Measurements from ENCODE around the gene OR56B4. TPM values are rescaled to one million over a fixed set of nuclear protein-coding genes. Genes with fewer than 3 reads are reported as not detected.
"Not testable (repeated sequence)": the region's sequence is repeated elsewhere in the genome, so short reads cannot be mapped to it uniquely, and the experiment has no call there.

The OR56B4 gene
- polyA plus RNA-seq, 4 donors: 0.31 TPM; not detected in 3

- 39 to 60% (median 46%) methylated on average over 4 of the region's 4 CpGs for WGBS, 3 donors
- H3K9me3 ChIP-seq (ENCODE audit: control insufficient read depth in 2 of 2, insufficient read depth in 1 of 2, low read depth in 1 of 2, low read length in 1 of 2): no peaks in the 10 kb centered on the region
- FAIRE-seq: no peak
- H3K4me1 ChIP-seq (ENCODE audit: control insufficient read depth in 3 of 3, insufficient read depth in 2 of 3, low read depth in 1 of 3, low read length in 2 of 3): no peaks in the 10 kb centered on the region
- no peak for DNase-seq
- H3K4me3 ChIP-seq (ENCODE audit: low read depth in 1 of 3, low read length in 3 of 3): no peak overlapping the region
- H3K36me3 ChIP-seq (ENCODE audit: control insufficient read depth in 3 of 3, insufficient read depth in 2 of 3, low read depth in 1 of 3, low read length in 3 of 3): no peaks in the 10 kb centered on the region
- no peaks in the 10 kb centered on the region for H3K27me3 ChIP-seq (ENCODE audit: control insufficient read depth in 3 of 3, insufficient read depth in 3 of 3, low read length in 3 of 3)
- no peak overlapping the region for H3K27ac ChIP-seq (ENCODE audit: low read depth in 1 of 3, low read length in 2 of 3)
Measured at GRCh38 chr11:6127881-6128280, 20.4 kb downstream of the OR56B4 start.

- FAIRE-seq (no peak), DNase-seq (no peak)
- Histone ChIP-seq H3K4me3 (ENCODE audit: low read depth in 1 of 3, low read length in 3 of 3) (no peak overlapping the region), H3K4me1 (ENCODE audit: control insufficient read depth in 3 of 3, insufficient read depth in 2 of 3, low read depth in 1 of 3, low read length in 2 of 3) (no peaks in the 10 kb centered on the region), H3K9me3 (ENCODE audit: control insufficient read depth in 2 of 2, insufficient read depth in 1 of 2, low read depth in 1 of 2, low read length in 1 of 2) (no peaks in the 10 kb centered on the region), H3K36me3 (ENCODE audit: control insufficient read depth in 3 of 3, insufficient read depth in 2 of 3, low read depth in 1 of 3, low read length in 3 of 3) (no peaks in the 10 kb centered on the region), H3K27ac (ENCODE audit: low read depth in 1 of 3, low read length in 2 of 3) (no peak overlapping the region), H3K27me3 (ENCODE audit: control insufficient read depth in 3 of 3, insufficient read depth in 3 of 3, low read length in 3 of 3) (no peaks in the 10 kb centered on the region)
- 56 to 72% (median 65%) methylated on average over 1 of the region's 1 CpG for WGBS, 3 donors
Measured at GRCh38 chr11:6129011-6129410, 21.5 kb downstream of the OR56B4 start.

- 59 to 76% (median 68%) methylated on average over 1 of the region's 1 CpG for WGBS, 3 donors
Measured at GRCh38 chr11:6129635-6130034, 22.2 kb downstream of the OR56B4 start.

GRCh38 chr11:6132431-6132830, 24.9 kb downstream of the OR56B4 start:
- WGBS, 3 donors: 77 to 87% (median 86%) methylated on average over 1 of the region's 1 CpG
- FAIRE-seq (no peak), DNase-seq (no peak)
- Histone ChIP-seq H3K36me3 (ENCODE audit: control insufficient read depth in 3 of 3, insufficient read depth in 2 of 3, low read depth in 1 of 3, low read length in 3 of 3) (no peaks in the 10 kb centered on the region), H3K27me3 (ENCODE audit: control insufficient read depth in 3 of 3, insufficient read depth in 3 of 3, low read length in 3 of 3) (no peaks in the 10 kb centered on the region), H3K4me3 (ENCODE audit: low read depth in 1 of 3, low read length in 3 of 3) (no peak overlapping the region), H3K27ac (ENCODE audit: low read depth in 1 of 3, low read length in 2 of 3) (no peak overlapping the region), H3K9me3 (ENCODE audit: control insufficient read depth in 2 of 2, insufficient read depth in 1 of 2, low read depth in 1 of 2, low read length in 1 of 2) (no peaks in the 10 kb centered on the region), H3K4me1 (ENCODE audit: control insufficient read depth in 3 of 3, insufficient read depth in 2 of 3, low read depth in 1 of 3, low read length in 2 of 3) (no peaks in the 10 kb centered on the region)

More at GRCh38 chr11:6129635-6130034, 22.2 kb downstream of the OR56B4 start:
- Histone ChIP-seq H3K36me3 (ENCODE audit: control insufficient read depth in 3 of 3, insufficient read depth in 2 of 3, low read depth in 1 of 3, low read length in 3 of 3) (no peaks in the 10 kb centered on the region), H3K9me3 (ENCODE audit: control insufficient read depth in 2 of 2, insufficient read depth in 1 of 2, low read depth in 1 of 2, low read length in 1 of 2) (no peaks in the 10 kb centered on the region), H3K27ac (ENCODE audit: low read depth in 1 of 3, low read length in 2 of 3) (no peak overlapping the region), H3K4me1 (ENCODE audit: control insufficient read depth in 3 of 3, insufficient read depth in 2 of 3, low read depth in 1 of 3, low read length in 2 of 3) (no peaks in the 10 kb centered on the region), H3K4me3 (ENCODE audit: low read depth in 1 of 3, low read length in 3 of 3) (no peak overlapping the region), H3K27me3 (ENCODE audit: control insufficient read depth in 3 of 3, insufficient read depth in 3 of 3, low read length in 3 of 3) (no peaks in the 10 kb centered on the region)
- no peak for DNase-seq
- no peak for FAIRE-seq

GRCh38 chr11:6135936-6136335, 28.5 kb downstream of the OR56B4 start:
- WGBS, 3 donors: 49 to 66% (median 50%) methylated on average over 2 of the region's 2 CpGs
- not testable (repeated sequence) for H3K4me1 ChIP-seq (ENCODE audit: control insufficient read depth in 3 of 3, insufficient read depth in 2 of 3, low read depth in 1 of 3, low read length in 2 of 3); H3K27me3 ChIP-seq (ENCODE audit: control insufficient read depth in 3 of 3, insufficient read depth in 3 of 3, low read length in 3 of 3); DNase-seq; H3K27ac ChIP-seq (ENCODE audit: low read depth in 1 of 3, low read length in 2 of 3); H3K9me3 ChIP-seq (ENCODE audit: control insufficient read depth in 2 of 2, insufficient read depth in 1 of 2, low read depth in 1 of 2, low read length in 1 of 2); H3K36me3 ChIP-seq (ENCODE audit: control insufficient read depth in 3 of 3, insufficient read depth in 2 of 3, low read depth in 1 of 3, low read length in 3 of 3); FAIRE-seq; H3K4me3 ChIP-seq (ENCODE audit: low read depth in 1 of 3, low read length in 3 of 3)

GRCh38 chr11:6142936-6143335, 35.5 kb downstream of the OR56B4 start:
- Histone ChIP-seq H3K36me3 (ENCODE audit: control insufficient read depth in 3 of 3, insufficient read depth in 2 of 3, low read depth in 1 of 3, low read length in 3 of 3) (no peaks in the 10 kb centered on the region), H3K27me3 (ENCODE audit: control insufficient read depth in 3 of 3, insufficient read depth in 3 of 3, low read length in 3 of 3) (no peaks in the 10 kb centered on the region), H3K27ac (ENCODE audit: low read depth in 1 of 3, low read length in 2 of 3) (no peak overlapping the region), H3K4me1 (ENCODE audit: control insufficient read depth in 3 of 3, insufficient read depth in 2 of 3, low read depth in 1 of 3, low read length in 2 of 3) (no peaks in the 10 kb centered on the region), H3K4me3 (ENCODE audit: low read depth in 1 of 3, low read length in 3 of 3) (no peak overlapping the region), H3K9me3 (ENCODE audit: control insufficient read depth in 2 of 2, insufficient read depth in 1 of 2, low read depth in 1 of 2, low read length in 1 of 2) (no peaks in the 10 kb centered on the region)
- no peak for DNase-seq
- no peak for FAIRE-seq

GRCh38 chr11:6143737-6144136, 36.3 kb downstream of the OR56B4 start:
- H3K27ac ChIP-seq (ENCODE audit: low read depth in 1 of 3, low read length in 2 of 3); H3K4me3 ChIP-seq (ENCODE audit: low read depth in 1 of 3, low read length in 3 of 3); H3K9me3 ChIP-seq (ENCODE audit: control insufficient read depth in 2 of 2, insufficient read depth in 1 of 2, low read depth in 1 of 2, low read length in 1 of 2); H3K4me1 ChIP-seq (ENCODE audit: control insufficient read depth in 3 of 3, insufficient read depth in 2 of 3, low read depth in 1 of 3, low read length in 2 of 3); FAIRE-seq; H3K36me3 ChIP-seq (ENCODE audit: control insufficient read depth in 3 of 3, insufficient read depth in 2 of 3, low read depth in 1 of 3, low read length in 3 of 3); DNase-seq; H3K27me3 ChIP-seq (ENCODE audit: control insufficient read depth in 3 of 3, insufficient read depth in 3 of 3, low read length in 3 of 3): not testable (repeated sequence)
- 51 to 75% (median 68%) methylated on average over 8 to 17 of the region's 21 CpGs for WGBS, 3 donors

- no peak overlapping the region for H3K4me3 ChIP-seq (ENCODE audit: low read depth in 1 of 3, low read length in 3 of 3)
- no peak overlapping the region for H3K27ac ChIP-seq (ENCODE audit: low read depth in 1 of 3, low read length in 2 of 3)
- no peaks in the 10 kb centered on the region for H3K4me1 ChIP-seq (ENCODE audit: control insufficient read depth in 3 of 3, insufficient read depth in 2 of 3, low read depth in 1 of 3, low read length in 2 of 3)
- H3K9me3 ChIP-seq (ENCODE audit: control insufficient read depth in 2 of 2, insufficient read depth in 1 of 2, low read depth in 1 of 2, low read length in 1 of 2): no peaks in the 10 kb centered on the region
- H3K27me3 ChIP-seq (ENCODE audit: control insufficient read depth in 3 of 3, insufficient read depth in 3 of 3, low read length in 3 of 3): no peaks in the 10 kb centered on the region
- FAIRE-seq (no peak), DNase-seq (no peak)
- 19 to 30% (median 20%) methylated on average over 1 of the region's 1 CpG for WGBS, 3 donors
- H3K36me3 ChIP-seq (ENCODE audit: control insufficient read depth in 3 of 3, insufficient read depth in 2 of 3, low read depth in 1 of 3, low read length in 3 of 3): no peaks in the 10 kb centered on the region
Measured at GRCh38 chr11:6151117-6151516, 43.6 kb downstream of the OR56B4 start.

GRCh38 chr11:6152126-6152525, 44.6 kb downstream of the OR56B4 start:
- H3K4me3 ChIP-seq (ENCODE audit: low read depth in 1 of 3, low read length in 3 of 3): no peak overlapping the region
- no peaks in the 10 kb centered on the region for H3K9me3 ChIP-seq (ENCODE audit: control insufficient read depth in 2 of 2, insufficient read depth in 1 of 2, low read depth in 1 of 2, low read length in 1 of 2)
- H3K4me1 ChIP-seq (ENCODE audit: control insufficient read depth in 3 of 3, insufficient read depth in 2 of 3, low read depth in 1 of 3, low read length in 2 of 3): no peaks in the 10 kb centered on the region
- 86 to 98% (median 94%) methylated on average over 2 of the region's 2 CpGs for WGBS, 3 donors
- no peak overlapping the region for H3K27ac ChIP-seq (ENCODE audit: low read depth in 1 of 3, low read length in 2 of 3)
- no peaks in the 10 kb centered on the region for H3K27me3 ChIP-seq (ENCODE audit: control insufficient read depth in 3 of 3, insufficient read depth in 3 of 3, low read length in 3 of 3)
- no peaks in the 10 kb centered on the region for H3K36me3 ChIP-seq (ENCODE audit: control insufficient read depth in 3 of 3, insufficient read depth in 2 of 3, low read depth in 1 of 3, low read length in 3 of 3)
- DNase-seq (no peak), FAIRE-seq (no peak)
